ENCODE data around the gene CITED4. TPM values are rescaled to one million over a fixed set of nuclear protein-coding genes. Genes with fewer than 3 reads are reported as not detected.

The CITED4 gene
- total RNA-seq, 1 donor from 2014 or later, result 11.3 TPM

GRCh38 chr1:40845895-40846294, 16.3 kb downstream of the CITED4 start:
- Mint-ChIP-seq H3K4me1 (peaks cover 28% of the 10 kb centered on the region), H3K9me3 (peaks cover 6% of the 10 kb centered on the region), H3K4me3 (no peak overlapping the region), H3K36me3 (ENCODE audit: low read depth) (peaks cover 3% of the 10 kb centered on the region), H3K27ac (ENCODE audit: unreplicated experiment) (no peak overlapping the region), H3K27me3 (ENCODE audit: low read depth) (no peaks in the 10 kb centered on the region)
- TF ChIP-seq CTCF (conservative IDR thresholded peaks at IDR 0.05), result no peak
- no peak for DNase-seq (ENCODE audit: low read depth, low spot score)

GRCh38 chr1:40844887-40845878, 17.0 kb downstream of the CITED4 start:
- DNase-seq (ENCODE audit: low read depth, low spot score), result no peak
- Mint-ChIP-seq H3K4me1 (peaks cover 28% of the 10 kb centered on the region), H3K4me3 (no peak overlapping the region), H3K27me3 (ENCODE audit: low read depth) (no peaks in the 10 kb centered on the region), H3K36me3 (ENCODE audit: low read depth) (peaks cover 3% of the 10 kb centered on the region), H3K27ac (ENCODE audit: unreplicated experiment) (no peak overlapping the region), H3K9me3 (peaks cover 6% of the 10 kb centered on the region)
- TF ChIP-seq CTCF (conservative IDR thresholded peaks at IDR 0.05), result no peak

- Mint-ChIP-seq H3K4me1 (peaks cover 28% of the 10 kb centered on the region), H3K4me3 (no peak overlapping the region), H3K36me3 (ENCODE audit: low read depth) (peaks cover 3% of the 10 kb centered on the region), H3K9me3 (peaks cover 6% of the 10 kb centered on the region), H3K27me3 (ENCODE audit: low read depth) (no peaks in the 10 kb centered on the region), H3K27ac (ENCODE audit: unreplicated experiment) (no peak overlapping the region)
- no peak for TF ChIP-seq CTCF (conservative IDR thresholded peaks at IDR 0.05)
- DNase-seq (ENCODE audit: low read depth, low spot score), result no peak
Observed at GRCh38 chr1:40844079-40844478, 18.1 kb downstream of the CITED4 start.

GRCh38 chr1:40842691-40843090, 19.5 kb downstream of the CITED4 start:
- peaks cover 21% of the 10 kb centered on the region for H3K4me1 Mint-ChIP-seq
- peaks cover 3% of the 10 kb centered on the region for H3K36me3 Mint-ChIP-seq (ENCODE audit: low read depth)
- TF ChIP-seq CTCF (conservative IDR thresholded peaks at IDR 0.05), result no peak
- no peak overlapping the region for H3K4me3 Mint-ChIP-seq
- no peak overlapping the region for H3K27ac Mint-ChIP-seq (ENCODE audit: unreplicated experiment)
- H3K27me3 Mint-ChIP-seq (ENCODE audit: low read depth), result no peaks in the 10 kb centered on the region
- peaks cover 6% of the 10 kb centered on the region for H3K9me3 Mint-ChIP-seq
- DNase-seq (ENCODE audit: low read depth, low spot score), result no peak

- H3K27me3 Mint-ChIP-seq (ENCODE audit: low read depth), result no peaks in the 10 kb centered on the region
- peaks cover 16% of the 10 kb centered on the region for H3K4me1 Mint-ChIP-seq
Observed at GRCh38 chr1:40842207-40842606, 20.0 kb downstream of the CITED4 start.

More at GRCh38 chr1:40842207-40842606, 20.0 kb downstream of the CITED4 start:
- no peak for DNase-seq (ENCODE audit: low read depth, low spot score)
- peaks cover 6% of the 10 kb centered on the region for H3K9me3 Mint-ChIP-seq
- peaks cover 3% of the 10 kb centered on the region for H3K36me3 Mint-ChIP-seq (ENCODE audit: low read depth)
- no peak overlapping the region for H3K27ac Mint-ChIP-seq (ENCODE audit: unreplicated experiment)
- H3K4me3 Mint-ChIP-seq, result no peak overlapping the region
- TF ChIP-seq CTCF (conservative IDR thresholded peaks at IDR 0.05), result no peak

Data from neural crest cell (in vitro differentiated cells).